Smooth muscle cell of the coronary artery (primary cell): ENCODE results near the gene GCM1. TPM values are rescaled to one million over a fixed set of nuclear protein-coding genes. Genes with fewer than 3 reads are reported as not detected.

ENCODE experiments used
- total RNA-seq: library from RNA; depleted of rRNA; stranded (reverse); fragments of >200 nt; gene quantifications from 2 replicates; pipeline ENCODE4 v1.2.3, GENCODE V29; 2014; ENCODE audit warnings: low replicate concordance

Gene GCM1, protein sequence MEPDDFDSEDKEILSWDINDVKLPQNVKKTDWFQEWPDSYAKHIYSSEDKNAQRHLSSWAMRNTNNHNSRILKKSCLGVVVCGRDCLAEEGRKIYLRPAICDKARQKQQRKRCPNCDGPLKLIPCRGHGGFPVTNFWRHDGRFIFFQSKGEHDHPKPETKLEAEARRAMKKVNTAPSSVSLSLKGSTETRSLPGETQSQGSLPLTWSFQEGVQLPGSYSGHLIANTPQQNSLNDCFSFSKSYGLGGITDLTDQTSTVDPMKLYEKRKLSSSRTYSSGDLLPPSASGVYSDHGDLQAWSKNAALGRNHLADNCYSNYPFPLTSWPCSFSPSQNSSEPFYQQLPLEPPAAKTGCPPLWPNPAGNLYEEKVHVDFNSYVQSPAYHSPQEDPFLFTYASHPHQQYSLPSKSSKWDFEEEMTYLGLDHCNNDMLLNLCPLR
- not detected in 2 replicates for total RNA-seq

DNA sequence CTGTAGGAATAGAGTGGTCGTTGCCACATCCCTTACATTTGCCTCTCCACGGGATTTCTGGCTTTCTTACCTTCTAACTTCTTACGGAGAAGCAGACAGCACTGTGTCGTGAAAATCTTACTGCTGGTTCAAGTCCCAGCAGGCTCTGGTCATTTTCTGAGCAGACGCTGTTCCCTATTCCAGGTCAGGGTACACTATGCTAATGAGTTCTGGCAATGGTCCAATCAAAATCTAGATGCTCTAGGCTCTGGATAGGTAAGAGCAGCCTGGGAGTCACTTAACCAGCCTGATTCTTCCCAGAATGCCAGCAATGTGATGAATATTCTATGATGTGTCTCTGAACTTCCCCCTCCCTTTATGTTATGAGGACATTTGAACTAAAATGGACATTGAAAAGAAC is at the start of gene GCM1:
TSS of gene GCM1 (minus strand) at position 158 of the 400 bp plus-strand sequence. CDS start 3,209 bp downstream, outside the sequence.

Other genes with a start within 250 kb of the GCM1 start
- not detected in 2 replicates for gene GSTA3, start 239.1 kb downstream of the GCM1 start, total RNA-seq
- 19.1 and 25.3 TPM in 2 replicates for gene GSTA4, start 153.6 kb downstream of the GCM1 start, total RNA-seq
- gene CILK1, start 87.0 kb downstream of the GCM1 start, total RNA-seq = 3.3 and 4.4 TPM in 2 replicates
- 25.9 and 33.9 TPM in 2 replicates for gene FBXO9, start 83.4 kb downstream of the GCM1 start, total RNA-seq
- gene ELOVL5, start 200.1 kb upstream of the GCM1 start, total RNA-seq = 34.8 and 96.5 TPM in 2 replicates